H1 (cell line): ENCODE data around the gene KIAA1755.

ENCODE experiments used
- CTBP2 ChIP-seq: IDR thresholded peaks from 2 replicates; pipeline ENCODE4 v1.7.0; 2011; ENCODE audit warnings: borderline replicate concordance, mild to moderate bottlenecking, moderate library complexity, mixed read lengths, low read length; ENCODE audit not compliant: insufficient read depth, insufficient read length
- GTF2F1 ChIP-seq: IDR thresholded peaks from 2 replicates; pipeline ENCODE4 v1.6.1; 2012; ENCODE audit warnings: low read depth, low read length, improper control_type of control experiment, borderline replicate concordance
- PHF8 ChIP-seq: fragments of 200-600 bp; sonication (generic); conservative IDR thresholded peaks from 2 replicates; pipeline ENCODE4 v1.7.1; 2012; ENCODE audit warnings: low read depth, mild to moderate bottlenecking, inconsistent platforms, low read length, moderate library complexity
- POLR2A ChIP-seq, 2 experiments: IDR thresholded peaks; 1 replicate in 1 of 2; 2 replicates in 1 of 2; pipeline ENCODE4 v1.6.1; 2011; ENCODE audit warnings: low read depth in 2 of 2, low read length in 2 of 2, mild to moderate bottlenecking in 2 of 2; ENCODE audit errors: control extremely low read depth in 1 of 2
- TAF1 ChIP-seq: IDR thresholded peaks from 2 replicates; pipeline ENCODE4 v1.6.1; 2011; ENCODE audit warnings: mild to moderate bottlenecking, low read depth, low read length
- YY1 ChIP-seq: IDR thresholded peaks from 2 replicates; pipeline ENCODE4 v1.6.1; 2011; ENCODE audit warnings: low read depth, mild to moderate bottlenecking, low read length
- TF ChIP-seq, protein P1 (sequence below), 3 experiments: IDR thresholded peaks; 1 replicate in 2 of 3; 2 replicates in 1 of 3; pipeline versions ENCODE4 v1.5.1 to v1.6.1; 2011; ENCODE audit warnings: low read length in 3 of 3, mild to moderate bottlenecking in 3 of 3, inconsistent platforms in 2 of 3, low read depth in 1 of 3, moderate library complexity in 1 of 3; ENCODE audit not compliant: insufficient read depth in 1 of 3; ENCODE audit errors: control extremely low read depth in 1 of 3
- TF ChIP-seq, protein P2 (sequence below): IDR thresholded peaks from 2 replicates; pipeline ENCODE4 v1.6.1; 2012; ENCODE audit warnings: low read length, inconsistent platforms

DNA sequence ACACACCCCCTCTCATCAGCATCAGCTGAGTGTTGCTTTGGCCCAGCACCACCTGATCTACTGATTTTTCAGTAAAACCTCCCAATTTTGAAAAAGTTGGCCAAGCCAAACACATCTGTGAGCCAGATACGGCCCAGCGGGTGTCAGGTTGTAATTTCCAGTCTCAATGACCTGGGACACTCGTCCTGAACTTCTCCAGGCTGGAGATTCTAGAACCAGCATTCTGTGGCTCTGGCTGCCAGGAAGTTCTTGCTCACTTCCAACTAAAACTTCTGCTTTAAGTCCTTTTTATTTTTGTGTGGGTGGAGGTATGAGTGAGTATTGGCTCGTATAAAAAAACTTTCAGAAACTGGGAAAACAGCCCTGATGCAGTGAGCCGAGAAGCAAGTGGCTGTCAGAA is 5.1 kb downstream of the KIAA1755 start:
- TF ChIP-seq CTBP2 (no peak), POLR2A (IDR thresholded peaks at IDR 0.05; ENCODE audit: control extremely low read depth in 1 of 2, low read depth in 2 of 2, low read length in 2 of 2) (no peak), PHF8 (no peak), TAF1 (no peak), GTF2F1 (no peak), YY1 (no peak)
- TF ChIP-seq, protein P1, sequence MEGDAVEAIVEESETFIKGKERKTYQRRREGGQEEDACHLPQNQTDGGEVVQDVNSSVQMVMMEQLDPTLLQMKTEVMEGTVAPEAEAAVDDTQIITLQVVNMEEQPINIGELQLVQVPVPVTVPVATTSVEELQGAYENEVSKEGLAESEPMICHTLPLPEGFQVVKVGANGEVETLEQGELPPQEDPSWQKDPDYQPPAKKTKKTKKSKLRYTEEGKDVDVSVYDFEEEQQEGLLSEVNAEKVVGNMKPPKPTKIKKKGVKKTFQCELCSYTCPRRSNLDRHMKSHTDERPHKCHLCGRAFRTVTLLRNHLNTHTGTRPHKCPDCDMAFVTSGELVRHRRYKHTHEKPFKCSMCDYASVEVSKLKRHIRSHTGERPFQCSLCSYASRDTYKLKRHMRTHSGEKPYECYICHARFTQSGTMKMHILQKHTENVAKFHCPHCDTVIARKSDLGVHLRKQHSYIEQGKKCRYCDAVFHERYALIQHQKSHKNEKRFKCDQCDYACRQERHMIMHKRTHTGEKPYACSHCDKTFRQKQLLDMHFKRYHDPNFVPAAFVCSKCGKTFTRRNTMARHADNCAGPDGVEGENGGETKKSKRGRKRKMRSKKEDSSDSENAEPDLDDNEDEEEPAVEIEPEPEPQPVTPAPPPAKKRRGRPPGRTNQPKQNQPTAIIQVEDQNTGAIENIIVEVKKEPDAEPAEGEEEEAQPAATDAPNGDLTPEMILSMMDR (IDR thresholded peaks at IDR 0.05; ENCODE audit: control extremely low read depth in 1 of 3, insufficient read depth in 1 of 3, low read depth in 1 of 3, low read length in 3 of 3) = no peak
- TF ChIP-seq, protein P2, sequence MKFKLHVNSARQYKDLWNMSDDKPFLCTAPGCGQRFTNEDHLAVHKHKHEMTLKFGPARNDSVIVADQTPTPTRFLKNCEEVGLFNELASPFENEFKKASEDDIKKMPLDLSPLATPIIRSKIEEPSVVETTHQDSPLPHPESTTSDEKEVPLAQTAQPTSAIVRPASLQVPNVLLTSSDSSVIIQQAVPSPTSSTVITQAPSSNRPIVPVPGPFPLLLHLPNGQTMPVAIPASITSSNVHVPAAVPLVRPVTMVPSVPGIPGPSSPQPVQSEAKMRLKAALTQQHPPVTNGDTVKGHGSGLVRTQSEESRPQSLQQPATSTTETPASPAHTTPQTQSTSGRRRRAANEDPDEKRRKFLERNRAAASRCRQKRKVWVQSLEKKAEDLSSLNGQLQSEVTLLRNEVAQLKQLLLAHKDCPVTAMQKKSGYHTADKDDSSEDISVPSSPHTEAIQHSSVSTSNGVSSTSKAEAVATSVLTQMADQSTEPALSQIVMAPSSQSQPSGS = no peak
